ENCODE measurements around the gene NUAK1. TPM values are rescaled to one million over a fixed set of nuclear protein-coding genes. Genes with fewer than 3 reads are reported as not detected.

The NUAK1 gene
- total RNA-seq, 2 donors from 2014 or later = 5.3 to 9.1 TPM

DNA sequence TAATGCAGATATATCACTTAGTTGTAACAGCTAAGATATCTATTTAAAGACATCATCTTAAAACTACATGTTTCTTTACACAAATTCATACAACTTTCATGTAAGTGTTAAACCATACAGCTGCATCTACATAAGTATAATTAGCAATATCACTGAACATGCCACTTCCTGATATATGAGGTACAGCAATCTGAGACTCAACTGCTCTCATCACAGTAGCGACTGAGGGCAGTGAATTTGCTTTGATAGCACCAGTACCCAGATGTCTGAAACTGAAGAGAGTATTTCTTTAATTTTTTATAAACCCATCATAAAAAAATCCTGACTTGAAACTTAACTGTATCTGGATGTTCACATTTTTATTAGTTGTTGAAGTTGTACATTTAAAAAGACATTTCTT is 34.7 kb upstream of the NUAK1 start:
- TF ChIP-seq POLR2A (IDR thresholded peaks at IDR 0.05) = no peak
- TF ChIP-seq CTCF (IDR thresholded peaks at IDR 0.05) = no peak
- ATAC-seq = no peak
- intact Hi-C loops (cut with DNase I) = no loop called here
- no peaks in the 10 kb centered on the region for H3K4me1 ChIP-seq
- no peaks in the 10 kb centered on the region for H3K9me3 ChIP-seq
- WGBS, 2 donors = 82 to 84% methylated on average over 1 of the region's 1 CpG
- no peak overlapping the region for H3K27ac ChIP-seq
- no peaks in the 10 kb centered on the region for H3K27me3 ChIP-seq
- H3K4me3 ChIP-seq = no peak overlapping the region
- no peaks in the 10 kb centered on the region for H3K36me3 ChIP-seq (replicated peaks in 1 of 2; ENCODE audit: insufficient read depth in 1 of 2, low read depth in 2 of 2)
- no peak for DNase-seq

DNA sequence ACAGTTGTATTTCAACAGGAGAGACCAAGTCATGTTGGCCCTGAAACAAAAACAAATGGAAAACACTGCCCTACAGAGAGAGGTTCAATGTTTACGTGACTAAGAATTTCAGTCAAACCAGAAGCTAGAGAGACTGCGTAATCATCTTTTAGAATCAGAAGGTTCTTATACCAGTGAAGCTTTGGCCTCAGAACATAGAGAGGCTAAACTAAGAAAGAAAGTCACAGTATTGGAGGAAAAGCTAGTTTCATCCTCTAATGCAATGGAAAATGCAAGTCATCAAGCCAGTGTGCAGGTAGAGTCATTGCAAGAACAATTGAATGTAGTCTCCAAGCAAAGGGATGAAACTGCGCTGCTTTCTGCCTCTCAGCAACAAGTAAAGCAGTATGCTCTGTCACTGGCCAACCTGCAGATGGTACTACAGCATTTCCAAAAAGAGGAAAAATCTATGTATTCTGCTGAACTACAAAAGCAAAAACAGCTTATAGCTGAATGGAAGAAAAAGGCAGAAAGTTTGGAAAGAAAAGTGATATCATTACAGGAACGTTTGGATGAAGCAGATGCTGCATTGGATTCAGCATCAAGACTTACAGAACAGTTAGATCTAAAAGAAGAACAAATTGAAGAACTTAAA is 32.5 kb upstream of the NUAK1 start:
- Histone ChIP-seq H3K4me3 (no peak overlapping the region), H3K4me1 (no peaks in the 10 kb centered on the region), H3K9me3 (no peaks in the 10 kb centered on the region), H3K27ac (no peak overlapping the region), H3K36me3 (replicated peaks in 1 of 2; ENCODE audit: insufficient read depth in 1 of 2, low read depth in 2 of 2) (no peaks in the 10 kb centered on the region), H3K27me3 (no peaks in the 10 kb centered on the region)
- 73 to 79% methylated on average over 4 of the region's 4 CpGs for WGBS, 2 donors
- intact Hi-C loops (cut with DNase I) = no loop called here
- DNase-seq (no peak), ATAC-seq (no peak)
- no peak for TF ChIP-seq CTCF (IDR thresholded peaks at IDR 0.05)
- TF ChIP-seq POLR2A (IDR thresholded peaks at IDR 0.05) = no peak

- no peak overlapping the region for H3K4me3 ChIP-seq
- H3K27me3 ChIP-seq = no peaks in the 10 kb centered on the region
- ATAC-seq = no peak
- no peaks in the 10 kb centered on the region for H3K9me3 ChIP-seq
- intact Hi-C loops (cut with DNase I) = no loop called here
- no peaks in the 10 kb centered on the region for H3K4me1 ChIP-seq
- 70 to 71% methylated on average over 4 of the region's 4 CpGs for WGBS, 2 donors
- no peak for TF ChIP-seq CTCF (IDR thresholded peaks at IDR 0.05)
- TF ChIP-seq POLR2A (IDR thresholded peaks at IDR 0.05) = no peak
- no peak overlapping the region for H3K27ac ChIP-seq
- no peaks in the 10 kb centered on the region for H3K36me3 ChIP-seq (replicated peaks in 1 of 2; ENCODE audit: insufficient read depth in 1 of 2, low read depth in 2 of 2)
- DNase-seq = no peak
Measured at GRCh38 chr12:106170285-106170684, 31.5 kb upstream of the NUAK1 start.

DNA sequence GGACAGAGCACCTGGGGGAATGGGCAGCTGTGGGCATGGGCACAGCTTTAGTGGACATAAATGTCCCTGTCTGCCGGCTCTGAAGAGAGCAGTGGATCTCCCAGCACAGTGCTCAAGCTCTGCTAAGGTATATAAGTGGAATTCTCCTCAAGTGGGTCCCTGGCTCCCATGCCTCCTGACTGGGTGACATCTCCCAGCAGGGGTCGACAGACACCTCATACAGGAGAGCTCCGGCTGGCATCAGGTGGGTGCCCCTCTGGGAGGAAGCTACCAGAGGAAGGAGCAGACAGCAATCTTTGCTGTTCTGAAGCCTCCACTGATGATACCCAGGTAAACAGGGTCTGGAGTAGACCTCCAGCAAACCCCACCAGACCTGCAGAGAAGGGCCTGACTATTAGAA is 25.0 kb upstream of the NUAK1 start:
- intact Hi-C loops (cut with DNase I) = no loop called here
- ATAC-seq = no peak
- DNase-seq = no peak
- Histone ChIP-seq H3K36me3 (replicated peaks in 1 of 2; ENCODE audit: insufficient read depth in 1 of 2, low read depth in 2 of 2) (no peaks in the 10 kb centered on the region), H3K9me3 (no peaks in the 10 kb centered on the region), H3K4me3 (no peak overlapping the region), H3K27me3 (no peaks in the 10 kb centered on the region), H3K4me1 (no peaks in the 10 kb centered on the region), H3K27ac (no peak overlapping the region)
- WGBS, 2 donors = 73 to 100% methylated on average over 1 to 3 of the region's 3 CpGs
- no peak for TF ChIP-seq POLR2A (IDR thresholded peaks at IDR 0.05)
- no peak for TF ChIP-seq CTCF (IDR thresholded peaks at IDR 0.05)

DNA sequence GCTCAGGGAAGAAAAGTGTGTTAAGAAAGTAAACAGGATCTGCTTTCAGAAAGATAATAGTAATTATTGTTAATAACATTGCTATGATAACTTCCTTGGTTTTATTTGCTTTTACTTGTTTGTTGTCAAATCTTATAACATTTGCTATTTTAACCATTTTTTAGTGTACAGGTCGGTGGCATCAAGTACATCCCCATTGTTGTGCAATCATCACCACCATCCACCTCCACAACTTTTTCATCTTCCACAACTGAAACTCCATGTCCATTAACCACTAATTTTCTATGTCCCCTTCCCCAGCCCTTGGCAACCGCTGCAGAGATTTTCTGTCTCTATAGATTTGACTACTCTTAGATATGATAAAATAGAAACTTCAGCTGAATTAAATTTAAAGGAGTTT is 22.7 kb upstream of the NUAK1 start:
- Histone ChIP-seq H3K9me3 (no peaks in the 10 kb centered on the region), H3K4me3 (no peak overlapping the region), H3K27ac (no peak overlapping the region), H3K4me1 (no peaks in the 10 kb centered on the region), H3K36me3 (replicated peaks in 1 of 2; ENCODE audit: insufficient read depth in 1 of 2, low read depth in 2 of 2) (no peaks in the 10 kb centered on the region), H3K27me3 (no peaks in the 10 kb centered on the region)
- ATAC-seq (no peak), DNase-seq (no peak)
- TF ChIP-seq POLR2A (IDR thresholded peaks at IDR 0.05) (no peak), CTCF (IDR thresholded peaks at IDR 0.05) (no peak)
- intact Hi-C loops (cut with DNase I) = no loop called here
- 72 to 82% methylated on average over 2 of the region's 2 CpGs for WGBS, 2 donors
